Epithelial cell of proximal tubule (primary cell): Measurements from ENCODE around the gene PLG. TPM values are rescaled to one million over a fixed set of nuclear protein-coding genes. Genes with fewer than 3 reads are reported as not detected.
"Not testable (repeated sequence)": the region's sequence is repeated elsewhere in the genome, so short reads cannot be mapped to it uniquely, and the experiment has no call there.

ENCODE experiments used
- DNase-seq: peaks from one replicate; pipeline ENCODE4 v3.0.0-alpha.2; 2011; ENCODE audit warnings: low read depth
- H3K4me3 ChIP-seq: 2 replicates; pipeline ENCODE4 v1.5.1; 2011; ENCODE audit warnings: low read depth, mild to moderate bottlenecking, low read length
- CTCF ChIP-seq: conservative IDR thresholded peaks from 2 replicates; pipeline ENCODE4 v1.5.1; 2012; ENCODE audit warnings: low read depth, mild to moderate bottlenecking, low read length
- total RNA-seq: library from RNA; depleted of rRNA; stranded (reverse); fragments of >200 nt; gene quantifications from 2 replicates; pipeline ENCODE4 v1.2.3, GENCODE V29; 2015

PLG gene
- total RNA-seq, 1 donor from 2014 or later = not detected

- no peak overlapping the region for H3K4me3 ChIP-seq
- TF ChIP-seq CTCF = no peak
- no peak for DNase-seq
Measured at GRCh38 chr6:160801418-160801817, 99.4 kb downstream of the PLG start.

- DNase-seq, H3K4me3 ChIP-seq: not testable (repeated sequence)
Measured at GRCh38 chr6:160802049-160802448, 100.0 kb downstream of the PLG start.

Other genes starting within 250 kb of the PLG start
- gene LPA, start 38.0 kb upstream of the PLG start, total RNA-seq = not detected in 2 replicates